ENCODE measurements around the gene TRMT61A.

DNA sequence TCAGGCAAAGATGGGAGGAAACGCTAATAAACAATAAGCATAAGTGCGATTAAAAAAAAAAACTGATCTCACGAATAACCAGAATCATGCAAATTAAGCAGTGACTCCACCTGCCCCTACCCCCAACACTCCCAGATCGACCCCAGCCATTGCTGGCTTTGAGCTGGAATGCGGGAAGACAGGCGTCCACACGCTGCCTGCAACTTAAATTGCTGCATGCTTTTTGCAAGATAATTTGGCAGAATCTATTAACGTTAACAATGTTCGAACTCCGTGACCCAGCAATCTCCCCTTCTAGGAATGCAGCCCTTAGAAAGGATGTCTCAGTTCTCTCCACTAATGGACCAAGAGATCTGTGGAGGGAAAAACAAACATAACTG is 5.4 kb upstream of the TRMT61A start:
- TF ChIP-seq POLR2A (IDR thresholded peaks at IDR 0.05), result no peak
- TF ChIP-seq, protein P1, sequence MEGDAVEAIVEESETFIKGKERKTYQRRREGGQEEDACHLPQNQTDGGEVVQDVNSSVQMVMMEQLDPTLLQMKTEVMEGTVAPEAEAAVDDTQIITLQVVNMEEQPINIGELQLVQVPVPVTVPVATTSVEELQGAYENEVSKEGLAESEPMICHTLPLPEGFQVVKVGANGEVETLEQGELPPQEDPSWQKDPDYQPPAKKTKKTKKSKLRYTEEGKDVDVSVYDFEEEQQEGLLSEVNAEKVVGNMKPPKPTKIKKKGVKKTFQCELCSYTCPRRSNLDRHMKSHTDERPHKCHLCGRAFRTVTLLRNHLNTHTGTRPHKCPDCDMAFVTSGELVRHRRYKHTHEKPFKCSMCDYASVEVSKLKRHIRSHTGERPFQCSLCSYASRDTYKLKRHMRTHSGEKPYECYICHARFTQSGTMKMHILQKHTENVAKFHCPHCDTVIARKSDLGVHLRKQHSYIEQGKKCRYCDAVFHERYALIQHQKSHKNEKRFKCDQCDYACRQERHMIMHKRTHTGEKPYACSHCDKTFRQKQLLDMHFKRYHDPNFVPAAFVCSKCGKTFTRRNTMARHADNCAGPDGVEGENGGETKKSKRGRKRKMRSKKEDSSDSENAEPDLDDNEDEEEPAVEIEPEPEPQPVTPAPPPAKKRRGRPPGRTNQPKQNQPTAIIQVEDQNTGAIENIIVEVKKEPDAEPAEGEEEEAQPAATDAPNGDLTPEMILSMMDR (IDR thresholded peaks at IDR 0.05), result no peak
